ENCODE measurements around the gene VPS35. TPM values are rescaled to one million over a fixed set of nuclear protein-coding genes. Genes with fewer than 3 reads are reported as not detected.

The VPS35 gene
- total and polyA plus RNA-seq, 8 donors, result 6.6 to 49.9 (median 30.9) TPM

GRCh38 chr16:46673320-46674013 is 15.5 kb downstream of the VPS35 start:
- 64 to 73% methylated on average over 6 of the region's 6 CpGs for WGBS, 2 donors
- TF ChIP-seq CTCF (IDR thresholded peaks at IDR 0.05), result peak; percentile 52 to 82 (median 68)
- DNase-seq, result peak in 3 of 6 donors; percentile 26 to 36 (median 28)
- Histone ChIP-seq H3K27ac (no peak overlapping the region), H3K27me3 (no peaks in the 10 kb centered on the region), H3K9me3 (no peaks in the 10 kb centered on the region), H3K4me3 (no peak overlapping the region), H3K4me1 (no peaks in the 10 kb centered on the region), H3K36me3 (peaks cover 0 to 36% (median 24%) of the 10 kb centered on the region in 3 donors)
- FAIRE-seq, result no peak
- intact Hi-C loops (cut with DNase I), result no loop called here
- peak; percentile 75 to 94 (median 90) for ATAC-seq

DNA sequence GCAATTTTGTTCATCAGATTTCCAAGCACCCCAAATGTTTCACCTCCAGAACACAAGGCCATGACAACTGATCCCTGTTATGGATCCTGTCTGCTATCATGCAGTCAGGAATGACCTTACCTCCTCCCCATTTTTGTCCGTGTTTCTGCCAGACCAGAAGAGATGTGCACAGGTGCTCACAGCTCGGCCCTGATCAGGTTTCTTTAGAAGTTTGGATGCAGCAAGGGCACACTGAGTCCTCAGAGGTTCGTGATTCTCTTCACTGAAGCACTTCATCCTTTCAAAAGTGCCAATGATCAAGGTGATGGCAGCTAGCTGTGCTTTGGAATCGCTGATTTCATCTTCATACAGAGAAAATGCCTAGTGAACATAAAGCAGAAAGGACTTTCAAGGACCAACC is 26.9 kb downstream of the VPS35 start:
- WGBS, 2 donors, result 65 to 69% methylated on average over 4 of the region's 4 CpGs
- no peak for TF ChIP-seq CTCF (IDR thresholded peaks at IDR 0.05)
- ATAC-seq, result no peak
- Histone ChIP-seq H3K27ac (no peak overlapping the region), H3K4me3 (no peak overlapping the region), H3K4me1 (no peaks in the 10 kb centered on the region), H3K9me3 (no peaks in the 10 kb centered on the region), H3K36me3 (peaks cover 0 to 54% (median 0%) of the 10 kb centered on the region in 3 donors), H3K27me3 (no peaks in the 10 kb centered on the region)
- intact Hi-C loops (cut with DNase I), result no loop called here
- DNase-seq, result no peak
- FAIRE-seq, result no peak

DNA sequence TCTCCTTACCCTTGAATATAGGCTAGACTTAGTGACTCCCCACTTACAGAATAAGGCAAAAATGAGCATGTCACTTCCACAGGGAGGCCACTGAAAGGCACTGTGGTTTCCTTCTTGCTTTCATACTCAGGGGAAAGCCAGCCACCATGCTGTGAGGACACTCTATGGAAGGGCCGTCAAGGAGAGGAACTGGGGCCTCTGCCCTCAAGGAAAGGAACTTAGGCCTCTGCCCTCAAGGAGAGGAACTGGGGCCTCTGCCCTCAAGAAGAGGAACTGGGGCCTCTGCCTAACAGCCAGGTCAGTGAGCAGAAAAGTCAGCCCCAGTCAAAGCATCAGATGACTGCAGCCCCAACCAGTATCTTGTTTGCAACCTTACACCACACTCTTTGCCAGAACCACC is 30.1 kb downstream of the VPS35 start:
- H3K27ac ChIP-seq, result no peak overlapping the region
- no peak for FAIRE-seq
- no peaks in the 10 kb centered on the region for H3K9me3 ChIP-seq
- H3K27me3 ChIP-seq, result no peaks in the 10 kb centered on the region
- H3K4me3 ChIP-seq, result no peak overlapping the region
- H3K4me1 ChIP-seq, result no peaks in the 10 kb centered on the region
- intact Hi-C loops (cut with DNase I), result no loop called here
- H3K36me3 ChIP-seq, result peaks cover 0 to 32% (median 0%) of the 10 kb centered on the region in 3 donors
- no peak for TF ChIP-seq CTCF (IDR thresholded peaks at IDR 0.05)
- 82 to 88% methylated on average over 1 of the region's 1 CpG for WGBS, 2 donors
- DNase-seq, result peak in 1 of 6 donors; percentile 49
- peak in 3 of 4 donors; percentile 30 to 85 (median 72) for ATAC-seq

- H3K27me3 ChIP-seq, result no peaks in the 10 kb centered on the region
- H3K4me3 ChIP-seq, result no peak overlapping the region
- no peaks in the 10 kb centered on the region for H3K36me3 ChIP-seq
- no peaks in the 10 kb centered on the region for H3K4me1 ChIP-seq
- no peak overlapping the region for H3K27ac ChIP-seq
- no peak for TF ChIP-seq CTCF (IDR thresholded peaks at IDR 0.05)
- DNase-seq, result no peak
- no peaks in the 10 kb centered on the region for H3K9me3 ChIP-seq
- FAIRE-seq, result no peak
- ATAC-seq, result no peak
- intact Hi-C loops (cut with DNase I), result no loop called here
- 71 to 74% methylated on average over 3 of the region's 3 CpGs for WGBS, 2 donors
These were observed 37.7 kb downstream of the VPS35 start for GRCh38 chr16:46651305-46651704.

GRCh38 chr16:46650254-46650623 is 38.7 kb downstream of the VPS35 start:
- intact Hi-C loops (cut with DNase I), result no loop called here
- FAIRE-seq, result no peak
- Histone ChIP-seq H3K27ac (peak overlapping the region in 1 of 4 donors; percentile 28), H3K27me3 (no peaks in the 10 kb centered on the region), H3K36me3 (no peaks in the 10 kb centered on the region), H3K9me3 (no peaks in the 10 kb centered on the region), H3K4me3 (no peak overlapping the region), H3K4me1 (no peaks in the 10 kb centered on the region)
- 83 to 89% methylated on average over 5 of the region's 5 CpGs for WGBS, 2 donors
- TF ChIP-seq CTCF (IDR thresholded peaks at IDR 0.05), result no peak
- ATAC-seq, result peak in 3 of 4 donors; percentile 41 to 61 (median 57)
- DNase-seq, result no peak
